ENCODE data around the gene GRID1. TPM values are rescaled to one million over a fixed set of nuclear protein-coding genes. Genes with fewer than 3 reads are reported as not detected.

GRID1 gene
- total RNA-seq, 1 experiment from 2014 or later = 5.6 TPM

DNA sequence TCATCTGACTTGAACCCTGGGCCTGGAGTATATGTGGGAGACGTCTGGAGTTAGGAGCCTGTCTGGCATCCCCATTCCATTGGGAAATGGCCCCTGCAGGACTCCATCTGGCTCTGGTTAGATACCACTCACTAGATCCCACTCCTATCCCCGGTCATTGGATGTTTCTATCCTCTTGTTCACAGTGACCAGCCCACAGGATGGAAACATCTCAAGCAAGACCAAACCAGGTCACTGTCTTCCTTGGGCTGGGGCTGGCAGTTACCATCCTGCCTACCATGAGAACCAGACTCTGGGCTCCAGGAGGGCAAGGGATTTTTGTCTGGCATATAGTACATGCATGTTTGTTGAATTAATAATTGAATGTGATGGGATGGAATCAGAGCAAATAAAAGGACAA lies 415.7 kb downstream of the GRID1 start:
- TF ChIP-seq FOSL1 (IDR thresholded peaks at IDR 0.05; ENCODE audit: low read depth) (no peak), RAD21 (IDR thresholded peaks at IDR 0.05; ENCODE audit: low read depth) (no peak)
- DNase-seq (ENCODE audit: low read depth, low spot score) (no peak), ATAC-seq (no peak)
- Histone ChIP-seq H3K36me3 (ENCODE audit: control insufficient read depth in 1 of 2, insufficient read depth in 2 of 2, low read length in 2 of 2) (no peaks in the 10 kb centered on the region), H3K4me2 (ENCODE audit: low read length) (no peak overlapping the region), H3K9me3 (ENCODE audit: control insufficient read depth in 1 of 2, insufficient read depth in 1 of 2, low read depth in 1 of 2, low read length in 2 of 2) (no peaks in the 10 kb centered on the region), H2AFZ (ENCODE audit: low read depth, low read length, poor library complexity, severe bottlenecking) (no peak overlapping the region), H3K27me3 (ENCODE audit: insufficient read depth, low read length) (peaks cover 6% of the 10 kb centered on the region; the same call in 1 of the 2 replicates), H3K79me2 (ENCODE audit: insufficient read depth, low read length) (no peaks in the 10 kb centered on the region), H3K27ac (ENCODE audit: low read depth, low read length) (no peak overlapping the region), H3K9ac (ENCODE audit: low read length) (no peak overlapping the region), H3K4me1 (ENCODE audit: control insufficient read depth in 1 of 2, insufficient read depth in 2 of 2, low read length in 2 of 2) (no peaks in the 10 kb centered on the region), H3K9me2 (ENCODE audit: insufficient read depth) (no peaks in the 10 kb centered on the region), H3K4me3 (replicated peaks in 1 of 2; ENCODE audit: low read depth in 1 of 2, low read length in 2 of 2) (no peak overlapping the region), H4K20me1 (ENCODE audit: insufficient read depth) (no peaks in the 10 kb centered on the region)
- POLR2A ChIA-PET = no interaction called here
- BruUV-seq (replicated peaks) = no TSS peak
- RAD21 ChIA-PET (ENCODE audit: low non-redundant PET in 1 of 2, low total read pairs in 2 of 2, uncharacterized antibody in 2 of 2, unreplicated experiment in 2 of 2) = no interaction called here
- CTCF ChIA-PET = no interaction called here
- intact Hi-C loops (cut with micrococcal nuclease) = no loop called here

DNA sequence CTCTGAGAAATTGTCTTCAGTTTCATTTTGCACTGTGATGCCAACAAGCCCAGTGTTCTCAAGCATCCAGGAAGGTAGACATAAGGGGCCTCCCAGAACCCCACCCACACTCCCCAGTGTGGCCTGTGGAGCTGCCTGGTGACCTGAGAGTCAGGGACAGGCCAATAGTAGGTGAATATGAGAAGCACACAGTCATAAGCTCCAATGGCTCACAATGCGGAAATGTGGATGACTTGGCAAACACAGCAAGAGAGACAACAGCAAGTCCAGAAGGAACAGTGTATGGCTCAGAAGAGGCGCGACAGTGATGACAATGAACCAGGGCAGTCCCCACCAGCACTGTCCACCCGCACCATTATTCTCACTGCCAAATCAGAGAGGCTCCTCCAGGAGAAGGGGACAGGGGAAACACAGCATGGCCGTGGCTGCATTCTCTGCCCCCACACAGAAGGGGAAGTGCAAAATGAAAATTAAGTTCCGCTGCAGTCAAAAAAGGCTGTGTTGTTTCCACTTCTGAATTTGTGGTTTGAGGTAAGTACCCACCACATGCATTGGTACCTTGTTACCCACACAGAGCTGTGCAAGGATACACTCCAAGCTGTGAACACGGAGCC lies 419.8 kb downstream of the GRID1 start:
- ChIA-PET CTCF (no interaction called here), RAD21 (ENCODE audit: low non-redundant PET in 1 of 2, low total read pairs in 2 of 2, uncharacterized antibody in 2 of 2, unreplicated experiment in 2 of 2) (no interaction called here), POLR2A (no interaction called here)
- BruUV-seq (replicated peaks) = no TSS peak
- H3K9me3 ChIP-seq (ENCODE audit: control insufficient read depth in 1 of 2, insufficient read depth in 1 of 2, low read depth in 1 of 2, low read length in 2 of 2) = no peaks in the 10 kb centered on the region
- no peaks in the 10 kb centered on the region for H4K20me1 ChIP-seq (ENCODE audit: insufficient read depth)
- no peak overlapping the region for H3K4me3 ChIP-seq (replicated peaks in 1 of 2; ENCODE audit: low read depth in 1 of 2, low read length in 2 of 2)
- intact Hi-C loops (cut with micrococcal nuclease) = no loop called here
- H3K4me1 ChIP-seq (ENCODE audit: control insufficient read depth in 1 of 2, insufficient read depth in 2 of 2, low read length in 2 of 2) = no peaks in the 10 kb centered on the region
- H3K36me3 ChIP-seq (ENCODE audit: control insufficient read depth in 1 of 2, insufficient read depth in 2 of 2, low read length in 2 of 2) = no peaks in the 10 kb centered on the region
- H3K79me2 ChIP-seq (ENCODE audit: insufficient read depth, low read length) = no peaks in the 10 kb centered on the region
- H3K27me3 ChIP-seq (ENCODE audit: insufficient read depth, low read length) = peaks cover 6% of the 10 kb centered on the region; the same call in 1 of the 2 replicates
- no peak for DNase-seq (ENCODE audit: low read depth, low spot score)
- ATAC-seq = no peak
- H3K9ac ChIP-seq (ENCODE audit: low read length) = no peak overlapping the region
- H3K4me2 ChIP-seq (ENCODE audit: low read length) = no peak overlapping the region
- H3K27ac ChIP-seq (ENCODE audit: low read depth, low read length) = no peak overlapping the region
- no peak overlapping the region for H2AFZ ChIP-seq (ENCODE audit: low read depth, low read length, poor library complexity, severe bottlenecking)
- no peaks in the 10 kb centered on the region for H3K9me2 ChIP-seq (ENCODE audit: insufficient read depth)
- TF ChIP-seq EZH2phosphoT487 (IDR thresholded peaks at IDR 0.05; ENCODE audit: borderline replicate concordance) (no peak), ZFX (IDR thresholded peaks at IDR 0.05) (no peak), RAD21 (IDR thresholded peaks at IDR 0.05; ENCODE audit: low read depth) (no peak), SP1 (IDR thresholded peaks at IDR 0.05; ENCODE audit: low read depth) (no peak), EZH2 (IDR thresholded peaks at IDR 0.05) (no peak), MAX (IDR thresholded peaks at IDR 0.05) (no peak), SRF (IDR thresholded peaks at IDR 0.05; ENCODE audit: low read depth) (no peak), ELF1 (IDR thresholded peaks at IDR 0.05; ENCODE audit: borderline replicate concordance, low read depth) (no peak), TCF7L2 (IDR thresholded peaks at IDR 0.05; ENCODE audit: borderline replicate concordance, extremely low read depth, insufficient read depth, insufficient read length) (no peak), CEBPB (IDR thresholded peaks at IDR 0.05; ENCODE audit: low read depth) (no peak)
- TF ChIP-seq, protein P1, sequence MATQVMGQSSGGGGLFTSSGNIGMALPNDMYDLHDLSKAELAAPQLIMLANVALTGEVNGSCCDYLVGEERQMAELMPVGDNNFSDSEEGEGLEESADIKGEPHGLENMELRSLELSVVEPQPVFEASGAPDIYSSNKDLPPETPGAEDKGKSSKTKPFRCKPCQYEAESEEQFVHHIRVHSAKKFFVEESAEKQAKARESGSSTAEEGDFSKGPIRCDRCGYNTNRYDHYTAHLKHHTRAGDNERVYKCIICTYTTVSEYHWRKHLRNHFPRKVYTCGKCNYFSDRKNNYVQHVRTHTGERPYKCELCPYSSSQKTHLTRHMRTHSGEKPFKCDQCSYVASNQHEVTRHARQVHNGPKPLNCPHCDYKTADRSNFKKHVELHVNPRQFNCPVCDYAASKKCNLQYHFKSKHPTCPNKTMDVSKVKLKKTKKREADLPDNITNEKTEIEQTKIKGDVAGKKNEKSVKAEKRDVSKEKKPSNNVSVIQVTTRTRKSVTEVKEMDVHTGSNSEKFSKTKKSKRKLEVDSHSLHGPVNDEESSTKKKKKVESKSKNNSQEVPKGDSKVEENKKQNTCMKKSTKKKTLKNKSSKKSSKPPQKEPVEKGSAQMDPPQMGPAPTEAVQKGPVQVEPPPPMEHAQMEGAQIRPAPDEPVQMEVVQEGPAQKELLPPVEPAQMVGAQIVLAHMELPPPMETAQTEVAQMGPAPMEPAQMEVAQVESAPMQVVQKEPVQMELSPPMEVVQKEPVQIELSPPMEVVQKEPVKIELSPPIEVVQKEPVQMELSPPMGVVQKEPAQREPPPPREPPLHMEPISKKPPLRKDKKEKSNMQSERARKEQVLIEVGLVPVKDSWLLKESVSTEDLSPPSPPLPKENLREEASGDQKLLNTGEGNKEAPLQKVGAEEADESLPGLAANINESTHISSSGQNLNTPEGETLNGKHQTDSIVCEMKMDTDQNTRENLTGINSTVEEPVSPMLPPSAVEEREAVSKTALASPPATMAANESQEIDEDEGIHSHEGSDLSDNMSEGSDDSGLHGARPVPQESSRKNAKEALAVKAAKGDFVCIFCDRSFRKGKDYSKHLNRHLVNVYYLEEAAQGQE (IDR thresholded peaks at IDR 0.05; ENCODE audit: low read depth) = no peak
- TF ChIP-seq, protein P2, sequence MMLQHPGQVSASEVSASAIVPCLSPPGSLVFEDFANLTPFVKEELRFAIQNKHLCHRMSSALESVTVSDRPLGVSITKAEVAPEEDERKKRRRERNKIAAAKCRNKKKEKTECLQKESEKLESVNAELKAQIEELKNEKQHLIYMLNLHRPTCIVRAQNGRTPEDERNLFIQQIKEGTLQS (IDR thresholded peaks at IDR 0.05) = no peak

All from HCT116 (cell line).